Bronchial epithelial cell (primary cell): ENCODE measurements around the gene DGKA. TPM values are rescaled to one million over a fixed set of nuclear protein-coding genes. Genes with fewer than 3 reads are reported as not detected.
"Not testable (repeated sequence)": the region's sequence is repeated elsewhere in the genome, so short reads cannot be mapped to it uniquely, and the experiment has no call there.

Experiments used
- DNase-seq: peaks from one replicate; pipeline ENCODE4 v3.0.0-alpha.2; 2010; ENCODE audit warnings: low read depth
- FAIRE-seq: peaks from 2 replicates; lab custom pipeline; 2011; peaks lifted over from hg19 to GRCh38; lab: Jason Lieb, UNC
- H3K27me3 ChIP-seq: 2 replicates; pipeline ENCODE4 v1.5.1; 2011; ENCODE audit warnings: low read length; ENCODE audit not compliant: control insufficient read depth, insufficient read depth
- H3K36me3 ChIP-seq: 2 replicates; pipeline ENCODE4 v1.5.1; 2011; ENCODE audit warnings: low read length; ENCODE audit not compliant: control insufficient read depth, insufficient read depth
- H3K4me3 ChIP-seq: 2 replicates; pipeline ENCODE4 v1.5.1; 2011; ENCODE audit warnings: mild to moderate bottlenecking, low read depth, low read length, control low read depth
- CTCF ChIP-seq: IDR thresholded peaks from 2 replicates; pipeline ENCODE4 v1.5.1; 2011; ENCODE audit warnings: mild to moderate bottlenecking, moderate library complexity, low read length, control low read depth, inconsistent platforms; ENCODE audit not compliant: insufficient read depth, severe bottlenecking
- total RNA-seq: library from RNA; depleted of rRNA; stranded (reverse); fragments of >200 nt; gene quantifications from 2 replicates; pipeline ENCODE4 v1.2.1, GENCODE V29; 2014

Gene DGKA
- total RNA-seq, 1 donor from 2014 or later = 81.9 TPM

- H3K4me3 ChIP-seq = peak within 1 kb of the TSS; percentile 50
- no peak for TF ChIP-seq CTCF
- no peaks in the 10 kb centered on the region for H3K27me3 ChIP-seq
- H3K36me3 ChIP-seq = peaks cover 12% of the 10 kb centered on the region
- peak; percentile 92 for DNase-seq
- FAIRE-seq = peak; percentile 13
Observed at GRCh38 chr12:55996715-55997534, 66.0 kb downstream of the DGKA start, which contains the start of gene SUOX. Gene SUOX, plus strand, starts transcription at chr12:55997276. Its CDS starts 4,946 bp downstream, at chr12:56002222.

GRCh38 chr12:55997535-55997859, 66.5 kb downstream of the DGKA start:
- H3K36me3 ChIP-seq = peaks cover 6% of the 10 kb centered on the region
- DNase-seq = no peak
- TF ChIP-seq CTCF = no peak
- no peak for FAIRE-seq
- no peaks in the 10 kb centered on the region for H3K27me3 ChIP-seq
- H3K4me3 ChIP-seq = peak overlapping the region; percentile 50

- FAIRE-seq, H3K36me3 ChIP-seq, H3K27me3 ChIP-seq, H3K4me3 ChIP-seq, DNase-seq: not testable (repeated sequence)
Observed at GRCh38 chr12:55999522-55999921, 68.6 kb downstream of the DGKA start.

- not testable (repeated sequence) for FAIRE-seq, DNase-seq, H3K36me3 ChIP-seq
Observed at GRCh38 chr12:55999999-56000540, 69.1 kb downstream of the DGKA start.

GRCh38 chr12:56001487-56002100, 70.6 kb downstream of the DGKA start:
- Histone ChIP-seq H3K36me3 (peaks cover 5% of the 10 kb centered on the region), H3K4me3 (no peak overlapping the region), H3K27me3 (no peaks in the 10 kb centered on the region)
- FAIRE-seq (no peak), DNase-seq (no peak)
- no peak for TF ChIP-seq CTCF

More at GRCh38 chr12:55999999-56000540, 69.1 kb downstream of the DGKA start:
- not testable (repeated sequence) for H3K27me3 ChIP-seq, H3K4me3 ChIP-seq

GRCh38 chr12:56003376-56003775, 72.4 kb downstream of the DGKA start:
- not testable (repeated sequence) for H3K27me3 ChIP-seq, DNase-seq, H3K4me3 ChIP-seq, FAIRE-seq, H3K36me3 ChIP-seq

Other genes starting within 250 kb of the DGKA start
- 0.79 and 1.3 TPM in 2 replicates for gene ITGA7, start 223.3 kb upstream of the DGKA start, total RNA-seq
- 64.5 and 89.1 TPM in 2 replicates for gene BLOC1S1, start 215.1 kb upstream of the DGKA start, total RNA-seq
- 1.1 and 2.3 TPM in 2 replicates for gene RDH5, start 210.8 kb upstream of the DGKA start, total RNA-seq
- 1,301 and 1,307 TPM in 2 replicates for gene CD63, start 202.2 kb upstream of the DGKA start, total RNA-seq
- gene GDF11, start 188.0 kb upstream of the DGKA start, total RNA-seq = 0.13 and 0.26 TPM in 2 replicates
- gene SARNP, start 113.4 kb upstream of the DGKA start, total RNA-seq = 68.7 and 111 TPM in 2 replicates
- 46.1 and 52.0 TPM in 2 replicates for gene ORMDL2, start 113.1 kb upstream of the DGKA start, total RNA-seq
- gene DNAJC14, start 101.6 kb upstream of the DGKA start, total RNA-seq = 34.3 and 38.4 TPM in 2 replicates
- 0.13 and 0.53 TPM in 2 replicates for gene MMP19, start 88.2 kb upstream of the DGKA start, total RNA-seq
- 34.0 and 56.3 TPM in 2 replicates for gene PYM1, start 3.3 kb upstream of the DGKA start, total RNA-seq
- gene PMEL, start 34.9 kb downstream of the DGKA start, total RNA-seq = 1.8 and 2.6 TPM in 2 replicates
- 5.2 and 6.8 TPM in 2 replicates for gene CDK2, start 35.7 kb downstream of the DGKA start, total RNA-seq
- gene RAB5B, start 42.9 kb downstream of the DGKA start, total RNA-seq = 30.8 and 48.8 TPM in 2 replicates
- 2.1 and 3.6 TPM in 2 replicates for gene SUOX, start 66.1 kb downstream of the DGKA start, total RNA-seq
- gene IKZF4, start 89.9 kb downstream of the DGKA start, total RNA-seq = 0.26 and 0.64 TPM in 2 replicates
- gene RPS26, start 110.8 kb downstream of the DGKA start, total RNA-seq = 32.8 and 201 TPM in 2 replicates
- gene ERBB3, start 149.0 kb downstream of the DGKA start, total RNA-seq = 21.1 and 59.8 TPM in 2 replicates
- gene PA2G4, start 173.4 kb downstream of the DGKA start, total RNA-seq = 168 and 172 TPM in 2 replicates
- gene RPL41, start 185.5 kb downstream of the DGKA start, total RNA-seq = 3,411 and 3,733 TPM in 2 replicates
- 3.5 and 4.5 TPM in 2 replicates for gene ZC3H10, start 187.1 kb downstream of the DGKA start, total RNA-seq
- 253 and 304 TPM in 2 replicates for gene ESYT1, start 197.1 kb downstream of the DGKA start, total RNA-seq
- gene MYL6B, start 221.4 kb downstream of the DGKA start, total RNA-seq = 27.4 and 33.5 TPM in 2 replicates
- 590 and 1,212 TPM in 2 replicates for gene MYL6, start 227.2 kb downstream of the DGKA start, total RNA-seq